IMR-90 (cell line): ENCODE data around the gene DSCAML1. TPM values are rescaled to one million over a fixed set of nuclear protein-coding genes. Genes with fewer than 3 reads are reported as not detected.

Experiments used
- ATAC-seq: fragments of 200-7000 bp; cut with Tn5 transposase; 2 replicates; pipeline ENCODE4 v1.9.1; 2020; ENCODE audit warnings: low read depth, mild to moderate bottlenecking, moderate library complexity
- BruUV-seq: library from RNA; stranded (reverse); fragments of 400-500 nt; replicated peaks from 2 replicates; lab custom pipeline; 2021; lab: Mats Ljungman, UMichigan
- CTCF ChIA-PET: fragments of 300-600 bp; formaldehyde crosslinking; extraction: SDS; loops from one replicate; lab custom pipeline; 2021; ENCODE audit warnings: antibody characterized with exemption; lab: Yijun Ruan, JAX
- POLR2A ChIA-PET: fragments of 300-600 bp; sonication (Branson Sonifier 250); formaldehyde crosslinking; loops from one replicate; lab custom pipeline; 2022; ENCODE audit warnings: antibody characterized with exemption; ENCODE audit not compliant: unreplicated experiment; lab: Charles Lee
- DNase-seq: peaks from one replicate; pipeline ENCODE4 v3.0.0; 2013
- H2AFZ ChIP-seq: replicated peaks from 2 replicates; pipeline ENCODE3; 2013; ENCODE audit warnings: low read length, mild to moderate bottlenecking; ENCODE audit not compliant: poor library complexity
- H2AK5ac ChIP-seq: 2 replicates; pipeline ENCODE4 v1.6.1; 2013; ENCODE audit warnings: low read depth, low read length, inconsistent platforms
- H2AK9ac ChIP-seq: replicated peaks from 2 replicates; pipeline ENCODE3; 2013; ENCODE audit warnings: mild to moderate bottlenecking, low read depth, low read length, moderate library complexity; ENCODE audit not compliant: poor library complexity
- H2BK120ac ChIP-seq: 2 replicates; pipeline ENCODE4 v1.6.1; 2013; ENCODE audit warnings: low read depth, low read length, inconsistent platforms
- H2BK15ac ChIP-seq: 3 replicates; pipeline ENCODE4 v1.6.1; 2013; ENCODE audit warnings: low read depth, low read length, inconsistent platforms
- H2BK20ac ChIP-seq: 2 replicates; pipeline ENCODE4 v1.6.1; 2013; ENCODE audit warnings: low read depth, mild to moderate bottlenecking, inconsistent platforms, low read length, moderate library complexity
- H2BK5ac ChIP-seq: 2 replicates; pipeline ENCODE4 v1.6.1; 2013; ENCODE audit warnings: mild to moderate bottlenecking, low read depth, low read length, inconsistent platforms; ENCODE audit not compliant: poor library complexity, severe bottlenecking
- H3K14ac ChIP-seq: replicated peaks from 2 replicates; pipeline ENCODE4 v1.6.1; 2013; ENCODE audit warnings: low read depth, low read length, inconsistent platforms
- H3K18ac ChIP-seq: 2 replicates; pipeline ENCODE4 v1.6.1; 2013; ENCODE audit warnings: low read depth, low read length, control low read depth
- H3K23ac ChIP-seq: 2 replicates; pipeline ENCODE4 v1.6.1; 2013; ENCODE audit warnings: low read depth, low read length, inconsistent platforms
- H3K27ac ChIP-seq: 2 replicates; pipeline ENCODE4 v1.5.1; 2013; ENCODE audit warnings: mild to moderate bottlenecking, control low read depth, low read length; ENCODE audit not compliant: insufficient read depth
- H3K27me3 ChIP-seq: 2 replicates; pipeline ENCODE4 v1.6.1; 2013; ENCODE audit warnings: low read length; ENCODE audit not compliant: control insufficient read depth, insufficient read depth
- H3K36me3 ChIP-seq: 2 replicates; pipeline ENCODE4 v1.6.1; 2013; ENCODE audit warnings: low read length, mixed read lengths; ENCODE audit not compliant: control insufficient read depth, insufficient read depth
- H3K4ac ChIP-seq: 2 replicates; pipeline ENCODE4 v1.6.1; 2013; ENCODE audit warnings: low read depth, low read length, inconsistent platforms
- H3K4me1 ChIP-seq: 2 replicates; pipeline ENCODE4 v1.6.1; 2013; ENCODE audit warnings: low read length, mixed read lengths; ENCODE audit not compliant: control insufficient read depth, insufficient read depth
- H3K4me2 ChIP-seq: 2 replicates; pipeline ENCODE4 v1.6.1; 2013; ENCODE audit warnings: low read depth, mild to moderate bottlenecking, control low read depth, low read length, moderate library complexity
- H3K4me3 ChIP-seq: 2 replicates; pipeline ENCODE4 v1.5.1; 2013; ENCODE audit warnings: low read depth, mild to moderate bottlenecking, control low read depth, low read length, moderate library complexity; ENCODE audit not compliant: insufficient read depth
- H3K56ac ChIP-seq: 2 replicates; pipeline ENCODE4 v1.6.1; 2013; ENCODE audit warnings: low read length, inconsistent platforms; ENCODE audit not compliant: insufficient read depth; ENCODE audit errors: extremely low read depth
- H3K79me1 ChIP-seq, 2 experiments: 2 replicates each; pipeline ENCODE4 v1.6.1; 2013; ENCODE audit warnings: low read length in 2 of 2, inconsistent platforms in 1 of 2, low read depth in 1 of 2
- H3K9ac ChIP-seq: 2 replicates; pipeline ENCODE4 v1.6.1; 2013; ENCODE audit warnings: low read depth, low read length, control low read depth
- H3K9me1 ChIP-seq: 2 replicates; pipeline ENCODE4 v1.6.1; 2013; ENCODE audit warnings: low read length, inconsistent platforms; ENCODE audit not compliant: insufficient read depth
- H3K9me3 ChIP-seq: 2 replicates; pipeline ENCODE4 v1.6.1; 2013; ENCODE audit warnings: low read length; ENCODE audit not compliant: control insufficient read depth, insufficient read depth
- H4K20me1 ChIP-seq: 2 replicates; pipeline ENCODE4 v1.6.1; 2013; ENCODE audit warnings: low read length, inconsistent platforms; ENCODE audit not compliant: insufficient read depth
- H4K5ac ChIP-seq: 2 replicates; pipeline ENCODE4 v1.6.1; 2013; ENCODE audit warnings: mild to moderate bottlenecking, low read depth, low read length, control low read depth
- H4K8ac ChIP-seq, 2 experiments: 2 replicates each; pipeline ENCODE4 v1.6.1; 2013; ENCODE audit warnings: low read depth in 2 of 2, low read length in 2 of 2, control low read depth in 1 of 2, inconsistent platforms in 1 of 2
- H4K91ac ChIP-seq: 2 replicates; pipeline ENCODE4 v1.6.1; 2013; ENCODE audit warnings: low read depth, low read length, inconsistent platforms; ENCODE audit not compliant: insufficient read depth
- MAFK ChIP-seq: IDR thresholded peaks from 2 replicates; pipeline ENCODE4 v1.6.1; 2012; ENCODE audit warnings: low read depth, low read length, improper control_type of control experiment
- MAZ ChIP-seq: IDR thresholded peaks from 2 replicates; pipeline ENCODE4 v1.6.1; 2012; ENCODE audit warnings: low read depth, mild to moderate bottlenecking, low read length, improper control_type of control experiment, moderate library complexity, borderline replicate concordance
- NFE2L2 ChIP-seq: fragments of 150-350 bp; IDR thresholded peaks from 2 replicates; pipeline ENCODE4 v1.6.1; 2016; ENCODE audit warnings: low read depth, mild to moderate bottlenecking, low read length
- RCOR1 ChIP-seq: IDR thresholded peaks from 2 replicates; pipeline ENCODE4 v1.6.1; 2012; ENCODE audit warnings: mild to moderate bottlenecking, low read length, improper control_type of control experiment; ENCODE audit not compliant: insufficient replicate concordance
- RFX5 ChIP-seq: IDR thresholded peaks from 2 replicates; pipeline ENCODE4 v1.8.0; 2012; ENCODE audit warnings: low read depth, mild to moderate bottlenecking, low read length, moderate library complexity
- WGBS, 2 experiments: methylation state at CpG; one replicate each; pipeline versions ENCODE4 v1.1.5 to v1.1.7; 2013; ENCODE audit warnings: missing lambda C conversion rate in 2 of 2; ENCODE audit not compliant: insufficient read length in 1 of 2; ENCODE audit errors: extremely low coverage in 2 of 2; 5-methylcytosine and 5-hydroxymethylcytosine counted together
- dilution Hi-C: fragments of 300-500 bp; cut with HindIII; formaldehyde crosslinking; loops from one replicate; pipeline ENCODE4 v1.14.3; 2018; ENCODE audit warnings: low sequenced_read_pairs; ENCODE audit not compliant: unreplicated experiment
- in situ Hi-C: fragments of 300-500 bp; cut with MboI; formaldehyde crosslinking; loops from 3 replicates; pipeline ENCODE4 v1.14.3; 2019; ENCODE audit warnings: low sequenced_read_pairs, inconsistent platforms, mixed read lengths
- intact Hi-C: fragments of 100-400 bp; cut with micrococcal nuclease; formaldehyde crosslinking; loops from 2 replicates; pipeline ENCODE4 v1.10.0; 2022
- polyA plus RNA-seq, 3 experiments: library from polyadenylated mRNA; depleted of rRNA; stranded (reverse); fragments of >200 nt; gene quantifications; 2 replicates each; pipeline ENCODE4 v1.2.3, GENCODE V29; 2012; ENCODE audit warnings: low replicate concordance in 1 of 3
- total RNA-seq: library from RNA; depleted of rRNA; stranded (reverse); fragments of >200 nt; gene quantifications from 2 replicates; pipeline ENCODE4 v1.2.3, GENCODE V29; 2012
- TF ChIP-seq, protein P1 (sequence below): conservative IDR thresholded peaks from 2 replicates; pipeline ENCODE4 v1.5.1; 2012; ENCODE audit warnings: mild to moderate bottlenecking, low read depth, low read length, improper control_type of control experiment
- TF ChIP-seq, protein P2 (sequence below): fragments of 150-350 bp; IDR thresholded peaks from 2 replicates; pipeline ENCODE4 v1.6.1; 2016; ENCODE audit warnings: low read depth, mild to moderate bottlenecking, low read length, moderate library complexity, borderline replicate concordance

The DSCAML1 gene
- total and polyA plus RNA-seq, 2 of the 4 experiments (the other 2 are of a cell fraction), result not detected

DNA sequence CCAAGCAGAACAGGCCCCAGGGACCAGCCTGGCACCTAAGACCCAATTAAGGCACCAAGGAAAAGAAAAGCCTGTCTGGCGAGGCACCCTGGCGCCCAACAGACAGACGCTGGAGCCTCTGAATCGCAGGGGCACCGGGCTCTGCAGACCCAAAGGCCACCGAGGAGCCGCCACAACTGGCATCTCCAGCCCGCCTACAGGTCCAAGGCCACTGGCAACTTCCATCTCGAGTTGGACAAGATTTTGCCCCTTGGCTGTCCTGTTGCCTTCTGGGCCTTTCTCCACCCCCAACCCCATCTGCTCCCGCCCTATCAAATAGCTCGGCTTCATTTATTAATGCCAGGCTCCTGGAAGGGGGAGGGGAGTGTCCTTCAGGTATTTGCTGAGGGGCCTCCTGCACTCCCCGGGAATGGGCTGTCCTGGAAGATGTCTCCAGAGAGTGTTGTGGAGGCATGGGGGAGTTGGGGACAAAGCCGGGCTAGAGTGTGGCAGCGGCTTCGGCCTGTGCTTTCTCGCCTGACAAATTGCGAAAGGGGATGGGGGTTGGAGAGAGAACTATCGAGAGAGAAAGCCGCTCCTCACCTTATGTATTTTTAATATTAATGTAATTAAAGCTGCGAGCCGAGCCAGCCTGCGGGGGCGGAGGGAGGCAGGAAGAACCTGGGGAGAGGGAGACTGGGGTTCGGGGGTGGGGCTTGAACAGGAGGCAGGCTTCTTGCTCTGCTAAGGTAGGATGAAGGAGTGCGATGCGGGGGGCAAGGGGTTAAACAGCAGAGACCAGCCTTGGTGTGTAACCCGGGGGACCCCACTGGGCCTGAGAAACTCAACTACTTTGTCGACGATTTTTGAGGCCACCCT is 2.0 kb downstream of the DSCAML1 start:
- no peak for ATAC-seq
- CTCF ChIA-PET, result no interaction called here

More for the DNA sequence above, 2.0 kb downstream of the DSCAML1 start:
- no peaks in the 10 kb centered on the region for H3K4me1 ChIP-seq
- no peak overlapping the region for H3K4me2 ChIP-seq
- no peak overlapping the region for H2BK5ac ChIP-seq
- H2AK5ac ChIP-seq, result no peak overlapping the region
- no peak overlapping the region for H2BK15ac ChIP-seq
- no peak overlapping the region for H3K23ac ChIP-seq
- WGBS, 2 experiments, result 32% methylated on average over 5 of the region's 29 CpGs; no CpG with 5 or more reads in 1 of the 2 experiments
- H3K27ac ChIP-seq, result no peak overlapping the region
- H2AK9ac ChIP-seq, result no peak overlapping the region
- POLR2A ChIA-PET, result no interaction called here
- H3K9ac ChIP-seq, result no peak overlapping the region
- H2BK120ac ChIP-seq, result no peak overlapping the region
- no peaks in the 10 kb centered on the region for H3K9me1 ChIP-seq
- H3K14ac ChIP-seq, result no peak overlapping the region
- no peak overlapping the region for H3K18ac ChIP-seq
- intact Hi-C loops, result no loop called here
- no TSS peak for BruUV-seq
- H3K4ac ChIP-seq, result no peak overlapping the region
- dilution Hi-C loops, result no loop called here
- no peaks in the 10 kb centered on the region for H3K79me1 ChIP-seq
- no peaks in the 10 kb centered on the region for H3K36me3 ChIP-seq
- H4K91ac ChIP-seq, result no peak overlapping the region
- H2AFZ ChIP-seq, result no peak overlapping the region
- H4K8ac ChIP-seq, result no peak overlapping the region
- no peak overlapping the region for H3K56ac ChIP-seq
- H4K20me1 ChIP-seq, result no peaks in the 10 kb centered on the region
- no peak for DNase-seq
- in situ Hi-C loops, result no loop called here
- H3K4me3 ChIP-seq, result no peak overlapping the region
- H3K9me3 ChIP-seq, result no peaks in the 10 kb centered on the region
- H3K27me3 ChIP-seq, result peaks cover 54% of the 10 kb centered on the region
- H2BK20ac ChIP-seq, result no peak overlapping the region
- TF ChIP-seq, protein P1, sequence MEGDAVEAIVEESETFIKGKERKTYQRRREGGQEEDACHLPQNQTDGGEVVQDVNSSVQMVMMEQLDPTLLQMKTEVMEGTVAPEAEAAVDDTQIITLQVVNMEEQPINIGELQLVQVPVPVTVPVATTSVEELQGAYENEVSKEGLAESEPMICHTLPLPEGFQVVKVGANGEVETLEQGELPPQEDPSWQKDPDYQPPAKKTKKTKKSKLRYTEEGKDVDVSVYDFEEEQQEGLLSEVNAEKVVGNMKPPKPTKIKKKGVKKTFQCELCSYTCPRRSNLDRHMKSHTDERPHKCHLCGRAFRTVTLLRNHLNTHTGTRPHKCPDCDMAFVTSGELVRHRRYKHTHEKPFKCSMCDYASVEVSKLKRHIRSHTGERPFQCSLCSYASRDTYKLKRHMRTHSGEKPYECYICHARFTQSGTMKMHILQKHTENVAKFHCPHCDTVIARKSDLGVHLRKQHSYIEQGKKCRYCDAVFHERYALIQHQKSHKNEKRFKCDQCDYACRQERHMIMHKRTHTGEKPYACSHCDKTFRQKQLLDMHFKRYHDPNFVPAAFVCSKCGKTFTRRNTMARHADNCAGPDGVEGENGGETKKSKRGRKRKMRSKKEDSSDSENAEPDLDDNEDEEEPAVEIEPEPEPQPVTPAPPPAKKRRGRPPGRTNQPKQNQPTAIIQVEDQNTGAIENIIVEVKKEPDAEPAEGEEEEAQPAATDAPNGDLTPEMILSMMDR, result no peak
- TF ChIP-seq, protein P2, sequence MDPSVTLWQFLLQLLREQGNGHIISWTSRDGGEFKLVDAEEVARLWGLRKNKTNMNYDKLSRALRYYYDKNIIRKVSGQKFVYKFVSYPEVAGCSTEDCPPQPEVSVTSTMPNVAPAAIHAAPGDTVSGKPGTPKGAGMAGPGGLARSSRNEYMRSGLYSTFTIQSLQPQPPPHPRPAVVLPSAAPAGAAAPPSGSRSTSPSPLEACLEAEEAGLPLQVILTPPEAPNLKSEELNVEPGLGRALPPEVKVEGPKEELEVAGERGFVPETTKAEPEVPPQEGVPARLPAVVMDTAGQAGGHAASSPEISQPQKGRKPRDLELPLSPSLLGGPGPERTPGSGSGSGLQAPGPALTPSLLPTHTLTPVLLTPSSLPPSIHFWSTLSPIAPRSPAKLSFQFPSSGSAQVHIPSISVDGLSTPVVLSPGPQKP, result no peak
- TF ChIP-seq RFX5 (no peak), MAFK (no peak), NFE2L2 (no peak), RCOR1 (no peak), MAZ (no peak)
- H4K5ac ChIP-seq, result no peak overlapping the region
